ENCODE measurements around the gene PIP4K2C. TPM values are rescaled to one million over a fixed set of nuclear protein-coding genes. Genes with fewer than 3 reads are reported as not detected.
"Not testable (repeated sequence)": the region's sequence is repeated elsewhere in the genome, so short reads cannot be mapped to it uniquely, and the experiment has no call there.

PIP4K2C gene
- total and polyA plus RNA-seq, 2 of the 4 experiments (the other 2 are of a cell fraction): 12.5 to 23.1 TPM

GRCh38 chr12:57570438-57570837 is 20.6 kb upstream of the PIP4K2C start:
- H4K8ac ChIP-seq (ENCODE audit: low read depth in 2 of 2, low read length in 2 of 2); H2BK120ac ChIP-seq (ENCODE audit: low read depth, low read length); ATAC-seq (ENCODE audit: low read depth); H2AK5ac ChIP-seq (ENCODE audit: low read depth, low read length); H4K20me1 ChIP-seq (ENCODE audit: insufficient read depth, low read length); DNase-seq; H2AK9ac ChIP-seq (replicated peaks; ENCODE audit: low read depth, low read length, poor library complexity); H3K23ac ChIP-seq (ENCODE audit: low read depth, low read length); H4K91ac ChIP-seq (ENCODE audit: insufficient read depth, low read depth, low read length); H3K9ac ChIP-seq (ENCODE audit: low read depth, low read length); H3K79me1 ChIP-seq (ENCODE audit: low read depth in 1 of 2, low read length in 2 of 2); H3K18ac ChIP-seq (ENCODE audit: low read depth, low read length); H4K5ac ChIP-seq (ENCODE audit: low read depth, low read length); H3K14ac ChIP-seq (replicated peaks; ENCODE audit: low read depth, low read length); H3K9me1 ChIP-seq (ENCODE audit: insufficient read depth, low read length); BruUV-seq (replicated peaks); H3K4me3 ChIP-seq (ENCODE audit: insufficient read depth, low read depth, low read length); H2BK15ac ChIP-seq (ENCODE audit: low read depth, low read length); H3K27ac ChIP-seq (ENCODE audit: insufficient read depth, low read length); H3K4ac ChIP-seq (ENCODE audit: low read depth, low read length); H3K4me2 ChIP-seq (ENCODE audit: low read depth, low read length); H2AFZ ChIP-seq (replicated peaks; ENCODE audit: low read length, poor library complexity); H3K36me3 ChIP-seq (ENCODE audit: control insufficient read depth, insufficient read depth, low read length); intact Hi-C loops (cut with micrococcal nuclease); H3K56ac ChIP-seq (ENCODE audit: extremely low read depth, insufficient read depth, low read length); in situ Hi-C loops (cut with MboI; ENCODE audit: low sequenced_read_pairs); H3K9me3 ChIP-seq (ENCODE audit: control insufficient read depth, insufficient read depth, low read length); H2BK20ac ChIP-seq (ENCODE audit: low read depth, low read length); H2BK5ac ChIP-seq (ENCODE audit: low read depth, low read length, poor library complexity, severe bottlenecking); H3K4me1 ChIP-seq (ENCODE audit: control insufficient read depth, insufficient read depth, low read length): not testable (repeated sequence)
- 81% methylated on average over 3 of the region's 13 CpGs; no CpG with 5 or more reads in 1 of the 2 experiments for WGBS, 2 experiments (ENCODE audit: extremely low coverage in 2 of 2, insufficient read length in 1 of 2)
- dilution Hi-C loops (cut with HindIII; ENCODE audit: low sequenced_read_pairs, unreplicated experiment): loop anchor here (25.0 kb wide), 1 partner anchor 92 kb away; no protein-coding TSS in a partner anchor
- H3K27me3 ChIP-seq (ENCODE audit: control insufficient read depth, insufficient read depth, low read length): peaks cover 11% of the 10 kb centered on the region
- ChIA-PET POLR2A (ENCODE audit: unreplicated experiment) (interaction anchor here (0.6 kb wide), 1 partner anchor 33 kb away, joined by 6 read pairs; no protein-coding TSS in a partner anchor), CTCF (interaction anchor here (0.6 to 1.2 kb wide), 4 partner anchors 12 to 186 kb away, joined by 3 to 7 read pairs (median 3); partner anchors contain the start of gene B4GALNT1)

All from IMR-90 (cell line).